Omental fat pad (tissue), 4 donors: ENCODE results near the gene MON1A. TPM values are rescaled to one million over a fixed set of nuclear protein-coding genes. Genes with fewer than 3 reads are reported as not detected.

Experiments
- ATAC-seq: fragments of 150-250 bp; one replicate; pipeline ENCODE4 v1.9.1; 2016; ENCODE audit warnings: mild to moderate bottlenecking, moderate library complexity; ENCODE audit not compliant: low FRiP score
- DNase-seq: peaks from one replicate; pipeline ENCODE4 v3.0.0-alpha.2; 2019; ENCODE audit warnings: low spot score
- CTCF ChIP-seq, 3 donors: fragments of 450-650 bp; IDR thresholded peaks; one replicate each; pipeline ENCODE4 v1.5.1; 2016 to 2017; ENCODE audit warnings: antibody characterized with exemption in 3 of 3, mild to moderate bottlenecking in 3 of 3, moderate library complexity in 2 of 3
- total RNA-seq, 4 donors: library from RNA; depleted of rRNA; stranded (reverse); fragments of >200 nt; gene quantifications; one replicate each; pipeline ENCODE4 v1.1.0, GENCODE V29; 2016

The MON1A gene
- total RNA-seq: 10 to 100 TPM in 2 of 4 donors, 1 to 10 TPM in 2; 7.1 to 16.6 (median 10.5) TPM

- DNase-seq: peak; percentile 90
- no peak for TF ChIP-seq CTCF (IDR thresholded peaks at IDR 0.05)
- peak; percentile 99 for ATAC-seq
These were observed at the start of gene MON1A for GRCh38 chr3:49929291-49930167. TSS of gene MON1A (minus strand) at chr3:49929811. CDS start at chr3:49913346, 16,465 bp downstream.

- no peak for ATAC-seq
- TF ChIP-seq CTCF (IDR thresholded peaks at IDR 0.05): no peak
- DNase-seq: no peak
These were observed 47.3 kb upstream of the MON1A start for GRCh38 chr3:49976942-49977341.

- TF ChIP-seq CTCF (IDR thresholded peaks at IDR 0.05): no peak
- ATAC-seq (no peak), DNase-seq (no peak)
These were observed 43.0 kb upstream of the MON1A start for GRCh38 chr3:49972656-49973055.

GRCh38 chr3:49968346-49968745 is 38.7 kb upstream of the MON1A start:
- no peak for DNase-seq
- no peak for ATAC-seq
- no peak for TF ChIP-seq CTCF (IDR thresholded peaks at IDR 0.05)

- ATAC-seq: no peak
- TF ChIP-seq CTCF (IDR thresholded peaks at IDR 0.05): no peak
- DNase-seq: no peak
These were observed 37.7 kb upstream of the MON1A start for GRCh38 chr3:49967291-49967690.

- ATAC-seq: no peak
These were observed 36.8 kb upstream of the MON1A start for GRCh38 chr3:49966233-49966942.

More at GRCh38 chr3:49966233-49966942, 36.8 kb upstream of the MON1A start:
- TF ChIP-seq CTCF (IDR thresholded peaks at IDR 0.05): no peak
- no peak for DNase-seq
